ENCODE data around the gene SMARCC1.

DNA sequence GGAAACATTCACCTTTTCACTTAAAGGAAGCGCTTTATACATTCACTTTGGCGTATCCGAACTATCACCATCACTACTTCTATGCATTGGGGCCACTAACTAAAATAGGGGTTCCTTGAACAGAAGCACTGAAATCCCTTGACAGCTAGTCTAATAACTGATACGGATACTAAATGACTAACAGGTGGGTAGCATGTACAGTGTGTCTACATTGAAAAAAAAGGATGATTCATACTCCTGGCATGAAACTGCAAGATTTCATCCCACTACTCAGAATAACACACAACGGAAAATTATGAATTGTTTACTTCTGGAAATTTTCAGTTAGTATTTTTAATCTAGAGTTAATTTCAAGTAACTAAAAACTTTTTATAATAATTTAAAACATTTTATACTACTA is 96.7 kb downstream of the SMARCC1 start:
- TF ChIP-seq, protein P1, sequence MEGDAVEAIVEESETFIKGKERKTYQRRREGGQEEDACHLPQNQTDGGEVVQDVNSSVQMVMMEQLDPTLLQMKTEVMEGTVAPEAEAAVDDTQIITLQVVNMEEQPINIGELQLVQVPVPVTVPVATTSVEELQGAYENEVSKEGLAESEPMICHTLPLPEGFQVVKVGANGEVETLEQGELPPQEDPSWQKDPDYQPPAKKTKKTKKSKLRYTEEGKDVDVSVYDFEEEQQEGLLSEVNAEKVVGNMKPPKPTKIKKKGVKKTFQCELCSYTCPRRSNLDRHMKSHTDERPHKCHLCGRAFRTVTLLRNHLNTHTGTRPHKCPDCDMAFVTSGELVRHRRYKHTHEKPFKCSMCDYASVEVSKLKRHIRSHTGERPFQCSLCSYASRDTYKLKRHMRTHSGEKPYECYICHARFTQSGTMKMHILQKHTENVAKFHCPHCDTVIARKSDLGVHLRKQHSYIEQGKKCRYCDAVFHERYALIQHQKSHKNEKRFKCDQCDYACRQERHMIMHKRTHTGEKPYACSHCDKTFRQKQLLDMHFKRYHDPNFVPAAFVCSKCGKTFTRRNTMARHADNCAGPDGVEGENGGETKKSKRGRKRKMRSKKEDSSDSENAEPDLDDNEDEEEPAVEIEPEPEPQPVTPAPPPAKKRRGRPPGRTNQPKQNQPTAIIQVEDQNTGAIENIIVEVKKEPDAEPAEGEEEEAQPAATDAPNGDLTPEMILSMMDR (IDR thresholded peaks at IDR 0.05; ENCODE audit: insufficient read depth, low read length), result no peak
- TF ChIP-seq, protein P2, sequence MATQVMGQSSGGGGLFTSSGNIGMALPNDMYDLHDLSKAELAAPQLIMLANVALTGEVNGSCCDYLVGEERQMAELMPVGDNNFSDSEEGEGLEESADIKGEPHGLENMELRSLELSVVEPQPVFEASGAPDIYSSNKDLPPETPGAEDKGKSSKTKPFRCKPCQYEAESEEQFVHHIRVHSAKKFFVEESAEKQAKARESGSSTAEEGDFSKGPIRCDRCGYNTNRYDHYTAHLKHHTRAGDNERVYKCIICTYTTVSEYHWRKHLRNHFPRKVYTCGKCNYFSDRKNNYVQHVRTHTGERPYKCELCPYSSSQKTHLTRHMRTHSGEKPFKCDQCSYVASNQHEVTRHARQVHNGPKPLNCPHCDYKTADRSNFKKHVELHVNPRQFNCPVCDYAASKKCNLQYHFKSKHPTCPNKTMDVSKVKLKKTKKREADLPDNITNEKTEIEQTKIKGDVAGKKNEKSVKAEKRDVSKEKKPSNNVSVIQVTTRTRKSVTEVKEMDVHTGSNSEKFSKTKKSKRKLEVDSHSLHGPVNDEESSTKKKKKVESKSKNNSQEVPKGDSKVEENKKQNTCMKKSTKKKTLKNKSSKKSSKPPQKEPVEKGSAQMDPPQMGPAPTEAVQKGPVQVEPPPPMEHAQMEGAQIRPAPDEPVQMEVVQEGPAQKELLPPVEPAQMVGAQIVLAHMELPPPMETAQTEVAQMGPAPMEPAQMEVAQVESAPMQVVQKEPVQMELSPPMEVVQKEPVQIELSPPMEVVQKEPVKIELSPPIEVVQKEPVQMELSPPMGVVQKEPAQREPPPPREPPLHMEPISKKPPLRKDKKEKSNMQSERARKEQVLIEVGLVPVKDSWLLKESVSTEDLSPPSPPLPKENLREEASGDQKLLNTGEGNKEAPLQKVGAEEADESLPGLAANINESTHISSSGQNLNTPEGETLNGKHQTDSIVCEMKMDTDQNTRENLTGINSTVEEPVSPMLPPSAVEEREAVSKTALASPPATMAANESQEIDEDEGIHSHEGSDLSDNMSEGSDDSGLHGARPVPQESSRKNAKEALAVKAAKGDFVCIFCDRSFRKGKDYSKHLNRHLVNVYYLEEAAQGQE (IDR thresholded peaks at IDR 0.05; ENCODE audit: insufficient replicate concordance, low read depth), result no peak
- no peak for TF ChIP-seq POLR2AphosphoS5 (IDR thresholded peaks at IDR 0.05; ENCODE audit: low read depth)
- no peak for TF ChIP-seq GABPA (IDR thresholded peaks at IDR 0.05; ENCODE audit: low read depth)

All from HL-60 (cell line).